ENCODE data around the gene SCOC. TPM values are rescaled to one million over a fixed set of nuclear protein-coding genes. Genes with fewer than 3 reads are reported as not detected.

The SCOC gene
- total and polyA plus RNA-seq, 10 of the 15 experiments (the other 5 are each of a cell fraction or from before 2014, with no cell fraction given): 28.2 to 154 (median 54.0) TPM

GRCh38 chr4:140427106-140427918, 53.9 kb downstream of the SCOC start, which contains the start of gene CLGN:
TSS of gene CLGN (minus strand) at chr4:140427648. CDS start at chr4:140413078, 14,570 bp downstream.
- peak; percentile 96 for ATAC-seq

More at GRCh38 chr4:140427106-140427918, 53.9 kb downstream of the SCOC start, which contains the start of gene CLGN:
- TF ChIP-seq HDAC6 (IDR thresholded peaks at IDR 0.05; ENCODE audit: unreplicated experiment): peak; percentile 84
- 0 out of 2 replicates have a peak, but pooled peaks have one; percentile 48 for TF ChIP-seq RB1 (IDR thresholded peaks at IDR 0.05; ENCODE audit: borderline replicate concordance)
- no peak for TF ChIP-seq IKZF1 (conservative IDR thresholded peaks at IDR 0.05)
- no peak for TF ChIP-seq GABPA (IDR thresholded peaks at IDR 0.05; ENCODE audit: low read depth)
- peak; percentile 9 to 28 (median 21); a peak in 3 of 6 replicates for TF ChIP-seq CTCF (IDR thresholded peaks at IDR 0.05 in 2 of 3, conservative IDR thresholded peaks at IDR 0.05 in 1 of 3; ENCODE audit: control insufficient read depth in 2 of 3, extremely low read depth in 1 of 3, insufficient read depth in 1 of 3, low read depth in 3 of 3, low read length in 3 of 3)
- peak in 1 of 2 experiments; percentile 31; a peak in 1 of 4 replicates for TF ChIP-seq BHLHE40 (IDR thresholded peaks at IDR 0.05; ENCODE audit: borderline replicate concordance in 1 of 2, low read depth in 2 of 2, low read length in 1 of 2)
- TF ChIP-seq, protein P1, sequence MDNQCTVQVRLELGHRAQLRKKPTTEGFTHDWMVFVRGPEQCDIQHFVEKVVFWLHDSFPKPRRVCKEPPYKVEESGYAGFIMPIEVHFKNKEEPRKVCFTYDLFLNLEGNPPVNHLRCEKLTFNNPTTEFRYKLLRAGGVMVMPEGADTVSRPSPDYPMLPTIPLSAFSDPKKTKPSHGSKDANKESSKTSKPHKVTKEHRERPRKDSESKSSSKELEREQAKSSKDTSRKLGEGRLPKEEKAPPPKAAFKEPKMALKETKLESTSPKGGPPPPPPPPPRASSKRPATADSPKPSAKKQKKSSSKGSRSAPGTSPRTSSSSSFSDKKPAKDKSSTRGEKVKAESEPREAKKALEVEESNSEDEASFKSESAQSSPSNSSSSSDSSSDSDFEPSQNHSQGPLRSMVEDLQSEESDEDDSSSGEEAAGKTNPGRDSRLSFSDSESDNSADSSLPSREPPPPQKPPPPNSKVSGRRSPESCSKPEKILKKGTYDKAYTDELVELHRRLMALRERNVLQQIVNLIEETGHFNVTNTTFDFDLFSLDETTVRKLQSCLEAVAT (IDR thresholded peaks at IDR 0.05): no peak
- no peak for TF ChIP-seq SREBF2 (IDR thresholded peaks at IDR 0.05; ENCODE audit: low read length)
- TF ChIP-seq CEBPB (IDR thresholded peaks at IDR 0.05; ENCODE audit: borderline replicate concordance in 1 of 2, low read depth in 2 of 2, low read length in 2 of 2): peak in 1 of 2 experiments; percentile 81; a peak in 1 of 4 replicates
- peak; percentile 26; the same call in 1 of the 2 replicates for TF ChIP-seq SMC3 (IDR thresholded peaks at IDR 0.05; ENCODE audit: borderline replicate concordance, low read length)
- no peak for TF ChIP-seq ZNF274 (IDR thresholded peaks at IDR 0.05; ENCODE audit: insufficient read depth, insufficient read length)
- TF ChIP-seq EP300 (IDR thresholded peaks at IDR 0.05; ENCODE audit: borderline replicate concordance in 1 of 2, control insufficient read depth in 1 of 2, low read depth in 2 of 2, low read length in 2 of 2): no peak
- TF ChIP-seq PAX5 (IDR thresholded peaks at IDR 0.05; ENCODE audit: borderline replicate concordance, low read depth, low read length): no peak
- no peak for TF ChIP-seq SP1 (IDR thresholded peaks at IDR 0.05; ENCODE audit: low read depth, low read length)
- Histone ChIP-seq H3K79me2 (ENCODE audit: control insufficient read depth, insufficient read depth, low read length) (no peaks in the 10 kb centered on the region), H3K4me2 (ENCODE audit: control insufficient read depth, insufficient read depth) (peak within 1 kb of the TSS; percentile 97), H3K4me3 (peak within 1 kb of the TSS; percentile 55), H3K36me3 (ENCODE audit: control insufficient read depth in 2 of 2, insufficient read depth in 2 of 2, low read length in 1 of 2) (no peaks in the 10 kb centered on the region), H3K27ac (ENCODE audit: control insufficient read depth, insufficient read depth) (no peak within 1 kb of the TSS), H3K9me3 (replicated peaks; ENCODE audit: control insufficient read depth, insufficient read depth, low read length) (no peaks in the 10 kb centered on the region), H3K27me3 (replicated peaks in 1 of 2; ENCODE audit: control insufficient read depth in 2 of 2, insufficient read depth in 2 of 2, low read length in 1 of 2) (peaks cover 0 to 5% of the 10 kb centered on the region in 2 experiments; a peak in 2 of 4 replicates), H3K9ac (ENCODE audit: control insufficient read depth, insufficient read depth, low read length) (no peak within 1 kb of the TSS; the same call in 1 of the 2 replicates), H2AFZ (ENCODE audit: control insufficient read depth, low read depth, low read length) (peak within 1 kb of the TSS; percentile 95), H3K4me1 (ENCODE audit: control insufficient read depth, insufficient read depth, low read length) (peaks cover 5% of the 10 kb centered on the region; the same call in 1 of the 2 replicates), H4K20me1 (ENCODE audit: control insufficient read depth, insufficient read depth) (no peaks in the 10 kb centered on the region)
- peak; percentile 2 for DNase-seq (ENCODE audit: low read depth, low spot score)
- no TSS peak for BruUV-seq (replicated peaks)
- no peak for FAIRE-seq
- RAD21 ChIA-PET (ENCODE audit: unreplicated experiment): no interaction called here
- CTCF ChIA-PET: interaction anchor here (1.8 kb wide), 1 partner anchor 68 kb away, joined by 4 read pairs; no protein-coding TSS in a partner anchor
- WGBS (ENCODE audit: insufficient coverage, insufficient replicate concordance, low lambda C conversion rate, missing lambda C conversion rate): under 1% methylated on average over 60 of the region's 73 CpGs
- POLR2A ChIA-PET: no interaction called here
- intact Hi-C loops (cut with micrococcal nuclease; ENCODE audit: unreplicated experiment): loop anchor here (5.0 kb wide), 1 partner anchor 425 kb away; no protein-coding TSS in a partner anchor
- SMC1A ChIA-PET (ENCODE audit: uncharacterized antibody, unreplicated experiment): no interaction called here
- in situ Hi-C loops (cut with MboI): no loop called here

Measured in GM12878 (cell line).